Karpas-422 (cell line): Measurements from ENCODE around the gene CNTROB. TPM values are rescaled to one million over a fixed set of nuclear protein-coding genes. Genes with fewer than 3 reads are reported as not detected.

Experiments
- small RNA-seq: library from RNA; depleted of rRNA; stranded (forward); fragments of <200 nt; gene quantifications from one replicate; pipeline ENCODE3, GENCODE V24; 2014
- total RNA-seq: library from RNA; depleted of rRNA; stranded (reverse); fragments of >200 nt; shearing (Covaris generic); gene quantifications from 2 replicates; pipeline ENCODE4 v1.2.3, GENCODE V29; 2014; ENCODE audit warnings: low replicate concordance; rRNA removed

Gene CNTROB
- total RNA-seq, 1 experiment from 2014 or later: 14.6 TPM

Small RNAs within 50 kb of the gene (small RNA-seq; reads per million reads assigned to genes)
- 1.2 reads per million, percentile 35 among the genes with 10 or more reads in this experiment for gene SCARNA21

Other genes with a start within 250 kb of the CNTROB start
- gene TP53, start 244.7 kb upstream of the CNTROB start, total RNA-seq: 11.0 and 14.0 TPM in 2 replicates
- 10.4 and 19.0 TPM in 2 replicates for gene WRAP53, start 243.7 kb upstream of the CNTROB start, total RNA-seq
- gene EFNB3, start 227.0 kb upstream of the CNTROB start, total RNA-seq: not detected in 2 replicates
- gene DNAH2, start 214.5 kb upstream of the CNTROB start, total RNA-seq: not detected in 2 replicates
- 11.9 and 34.6 TPM in 2 replicates for gene KDM6B, start 98.0 kb upstream of the CNTROB start, total RNA-seq
- gene TMEM88, start 77.1 kb upstream of the CNTROB start, total RNA-seq: 0.69 and 1.4 TPM in 2 replicates
- gene NAA38, start 74.6 kb upstream of the CNTROB start, total RNA-seq: 313 and 321 TPM in 2 replicates
- gene CYB5D1, start 74.2 kb upstream of the CNTROB start, total RNA-seq: 8.5 and 10.9 TPM in 2 replicates
- gene CHD3, start 43.4 kb upstream of the CNTROB start, total RNA-seq: 191 and 346 TPM in 2 replicates
- gene RNF227, start 15.9 kb upstream of the CNTROB start, total RNA-seq: 2.1 and 3.5 TPM in 2 replicates
- gene KCNAB3, start 2.4 kb upstream of the CNTROB start, total RNA-seq: 5.6 and 10.0 TPM in 2 replicates
- 54.4 and 60.8 TPM in 2 replicates for gene TRAPPC1, start 260 bp upstream of the CNTROB start, total RNA-seq
- not detected in 2 replicates for gene GUCY2D, start 70.4 kb downstream of the CNTROB start, total RNA-seq
- gene ALOX15B, start 106.9 kb downstream of the CNTROB start, total RNA-seq: not detected in 2 replicates
- 0.22 and 1.5 TPM in 2 replicates for gene ALOX12B, start 155.5 kb downstream of the CNTROB start, total RNA-seq
- gene ALOXE3, start 186.3 kb downstream of the CNTROB start, total RNA-seq: 0.18 TPM in 1 of 2 replicates, not detected in the other
- 0.37 and 2.1 TPM in 2 replicates for gene HES7, start 191.9 kb downstream of the CNTROB start, total RNA-seq
- 12.7 and 24.0 TPM in 2 replicates for gene PER1, start 220.2 kb downstream of the CNTROB start, total RNA-seq
- 24.5 and 47.7 TPM in 2 replicates for gene VAMP2, start 230.7 kb downstream of the CNTROB start, total RNA-seq
- gene TMEM107, start 244.2 kb downstream of the CNTROB start, total RNA-seq: 70.7 and 134 TPM in 2 replicates